ENCODE data around the gene PLEKHM2.

DNA sequence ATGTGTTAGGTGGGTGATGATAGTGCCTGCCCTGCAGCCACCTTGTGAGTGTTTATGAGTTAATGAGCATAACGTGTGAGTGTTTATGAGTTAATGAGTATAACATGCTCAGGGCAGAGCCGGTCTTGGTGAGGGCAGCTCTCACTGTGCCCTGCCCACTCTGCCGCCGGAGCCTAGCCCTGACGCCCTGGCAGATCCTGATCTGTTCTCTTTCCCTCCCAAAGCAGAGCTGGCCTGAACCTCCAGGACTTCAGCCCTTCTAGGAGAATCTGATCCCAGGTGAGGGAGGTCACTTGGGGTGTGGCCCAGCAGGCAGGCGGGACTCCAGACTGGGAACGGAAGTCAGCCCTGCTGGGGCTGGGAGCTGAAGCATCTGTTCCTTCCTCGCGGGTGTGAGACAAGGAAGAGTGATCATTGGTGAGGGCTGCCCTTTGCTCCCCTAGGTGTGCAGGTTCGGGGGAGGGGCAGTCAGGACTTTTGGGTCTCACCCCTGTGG is 80.2 kb downstream of the PLEKHM2 start:
- TF ChIP-seq, protein P1, sequence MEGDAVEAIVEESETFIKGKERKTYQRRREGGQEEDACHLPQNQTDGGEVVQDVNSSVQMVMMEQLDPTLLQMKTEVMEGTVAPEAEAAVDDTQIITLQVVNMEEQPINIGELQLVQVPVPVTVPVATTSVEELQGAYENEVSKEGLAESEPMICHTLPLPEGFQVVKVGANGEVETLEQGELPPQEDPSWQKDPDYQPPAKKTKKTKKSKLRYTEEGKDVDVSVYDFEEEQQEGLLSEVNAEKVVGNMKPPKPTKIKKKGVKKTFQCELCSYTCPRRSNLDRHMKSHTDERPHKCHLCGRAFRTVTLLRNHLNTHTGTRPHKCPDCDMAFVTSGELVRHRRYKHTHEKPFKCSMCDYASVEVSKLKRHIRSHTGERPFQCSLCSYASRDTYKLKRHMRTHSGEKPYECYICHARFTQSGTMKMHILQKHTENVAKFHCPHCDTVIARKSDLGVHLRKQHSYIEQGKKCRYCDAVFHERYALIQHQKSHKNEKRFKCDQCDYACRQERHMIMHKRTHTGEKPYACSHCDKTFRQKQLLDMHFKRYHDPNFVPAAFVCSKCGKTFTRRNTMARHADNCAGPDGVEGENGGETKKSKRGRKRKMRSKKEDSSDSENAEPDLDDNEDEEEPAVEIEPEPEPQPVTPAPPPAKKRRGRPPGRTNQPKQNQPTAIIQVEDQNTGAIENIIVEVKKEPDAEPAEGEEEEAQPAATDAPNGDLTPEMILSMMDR (IDR thresholded peaks at IDR 0.05; ENCODE audit: low read length), result no peak
- no peak for TF ChIP-seq EZH2 (IDR thresholded peaks at IDR 0.05; ENCODE audit: borderline replicate concordance, low read length)

Measured in OCI-LY1 (cell line).